SK-N-SH (cell line): ENCODE results near the gene SAMM50. TPM values are rescaled to one million over a fixed set of nuclear protein-coding genes. Genes with fewer than 3 reads are reported as not detected.

ENCODE experiments used
- CTCF ChIA-PET: fragments of 300-600, 350-600 bp; formaldehyde crosslinking; extraction: SDS; loops from one replicate; lab custom pipeline; 2021; lab: Yijun Ruan, JAX
- POLR2A ChIA-PET: fragments of 350-600 bp; sonication (Branson Sonifier 250); formaldehyde crosslinking; extraction: SDS; loops from one replicate; lab custom pipeline; 2020; ENCODE audit warnings: antibody characterized with exemption, inconsistent platforms; lab: Yijun Ruan, JAX
- DNase-seq: peaks from one replicate; pipeline ENCODE4 v3.0.0; 2012
- H2AFZ ChIP-seq: fragments of 200-600 bp; sonication (generic); 2 replicates; pipeline ENCODE4 v1.8.1; 2016; ENCODE audit warnings: antibody characterized with exemption, mild to moderate bottlenecking, low read depth
- H3F3A ChIP-seq: fragments of 200-600 bp; sonication (generic); replicated peaks from 2 replicates; pipeline ENCODE3; 2016; ENCODE audit warnings: antibody characterized with exemption, mild to moderate bottlenecking; ENCODE audit not compliant: insufficient read depth
- H3K27ac ChIP-seq, 2 experiments: fragments of 200-500 bp in 1 of 2; fragments of 200-600 bp in 1 of 2; sonication (Bioruptor generic) in 1 of 2; sonication (generic), shearing (Covaris generic) in 1 of 2; 2 replicates each; pipeline versions ENCODE4 v1.5.1 to v1.6.1; 2014 to 2016; ENCODE audit warnings: low read depth in 2 of 2, inconsistent platforms in 1 of 2, low read length in 1 of 2, mild to moderate bottlenecking in 1 of 2, mixed read lengths in 1 of 2
- H3K27me3 ChIP-seq: fragments of 200-600 bp; sonication (generic), shearing (Covaris generic); 2 replicates; pipeline ENCODE4 v1.6.1; 2016; ENCODE audit warnings: mixed run types; ENCODE audit not compliant: insufficient read depth
- H3K36me3 ChIP-seq, 2 experiments: fragments of 200-500 bp in 1 of 2; fragments of 200-600 bp in 1 of 2; sonication (Bioruptor generic) in 1 of 2; sonication (generic) in 1 of 2; replicated peaks in 1 of 2; 2 replicates each; pipeline versions ENCODE3 to v1.5.1; 2014 to 2016; ENCODE audit warnings: low read length in 1 of 2, mild to moderate bottlenecking in 1 of 2; ENCODE audit not compliant: insufficient read depth in 2 of 2, control insufficient read depth in 1 of 2
- H3K4me1 ChIP-seq, 2 experiments: fragments of 200-500 bp in 1 of 2; fragments of 200-600 bp in 1 of 2; sonication (Bioruptor generic) in 1 of 2; sonication (generic), shearing (Covaris generic) in 1 of 2; 2 replicates each; pipeline versions ENCODE4 v1.5.1 to v1.6.1; 2014 to 2016; ENCODE audit warnings: low read depth in 1 of 2, low read length in 1 of 2, mixed run types in 1 of 2; ENCODE audit not compliant: insufficient read depth in 2 of 2, control insufficient read depth in 1 of 2
- H3K4me2 ChIP-seq: fragments of 200-600 bp; sonication (generic), shearing (Covaris generic); 2 replicates; pipeline ENCODE4 v1.6.1; 2017; ENCODE audit warnings: mixed run types
- H3K4me3 ChIP-seq, 2 experiments: fragments of 200-500 bp in 1 of 2; fragments of 200-600 bp in 1 of 2; sonication (Bioruptor generic) in 1 of 2; sonication (generic), shearing (Covaris generic) in 1 of 2; 2 replicates each; pipeline versions ENCODE4 v1.5.1 to v1.8.1; 2014 to 2016; ENCODE audit warnings: low read depth in 2 of 2, inconsistent platforms in 1 of 2, low read length in 1 of 2, mild to moderate bottlenecking in 1 of 2, mixed read lengths in 1 of 2, moderate library complexity in 1 of 2
- H3K79me2 ChIP-seq: fragments of 200-600 bp; sonication (generic); 2 replicates; pipeline ENCODE4 v1.8.1; 2017; ENCODE audit warnings: mild to moderate bottlenecking; ENCODE audit not compliant: insufficient read depth
- H3K9ac ChIP-seq: fragments of 200-600 bp; sonication (generic); 2 replicates; pipeline ENCODE4 v1.6.1; 2017; ENCODE audit warnings: mixed run types
- H3K9me2 ChIP-seq: fragments of 200-600 bp; sonication (generic); 2 replicates; pipeline ENCODE4 v1.6.1; 2017; ENCODE audit warnings: mixed run types
- H3K9me3 ChIP-seq: fragments of 200-600 bp; sonication (generic); 2 replicates; pipeline ENCODE4 v1.6.1; 2017; ENCODE audit warnings: mixed run types, mild to moderate bottlenecking, moderate library complexity
- H4K20me1 ChIP-seq: fragments of 200-600 bp; sonication (generic); 2 replicates; pipeline ENCODE4 v1.6.1; 2017; ENCODE audit warnings: mild to moderate bottlenecking, mixed run types; ENCODE audit not compliant: insufficient read depth
- CTCF ChIP-seq: fragments of 200-600 bp; sonication (generic); IDR thresholded peaks from 2 replicates; pipeline ENCODE4 v1.6.1; 2017; ENCODE audit warnings: antibody characterized with exemption, mild to moderate bottlenecking, moderate library complexity
- ELF1 ChIP-seq: IDR thresholded peaks from 2 replicates; pipeline ENCODE4 v1.4.0; 2012
- EZH2phosphoT487 ChIP-seq: fragments of 200-600 bp; sonication (generic); IDR thresholded peaks from 2 replicates; pipeline ENCODE4 v1.6.1; 2017; ENCODE audit warnings: low read depth, mixed run types, mild to moderate bottlenecking, antibody characterized with exemption, moderate library complexity, borderline replicate concordance
- FOSL2 ChIP-seq: IDR thresholded peaks from 2 replicates; pipeline ENCODE4 v1.4.0; 2012; ENCODE audit warnings: low read depth, mild to moderate bottlenecking, moderate library complexity, borderline replicate concordance
- FOXM1 ChIP-seq: IDR thresholded peaks from 2 replicates; pipeline ENCODE4 v1.4.0; 2012; ENCODE audit warnings: low read depth, mild to moderate bottlenecking
- GABPA ChIP-seq: IDR thresholded peaks from 2 replicates; pipeline ENCODE4 v1.4.0; 2012; ENCODE audit warnings: low read depth, mild to moderate bottlenecking
- GATA2 ChIP-seq: sonication (generic); formaldehyde crosslinking; IDR thresholded peaks from 2 replicates; pipeline ENCODE4 v1.5.0; 2020; ENCODE audit warnings: mild to moderate bottlenecking, missing genetic modification reagents
- JUND ChIP-seq: IDR thresholded peaks from 2 replicates; pipeline ENCODE4 v1.4.0; 2012
- MEF2A ChIP-seq: IDR thresholded peaks from 2 replicates; pipeline ENCODE4 v1.4.0; 2012; ENCODE audit warnings: low read depth, borderline replicate concordance
- MXI1 ChIP-seq: IDR thresholded peaks from 2 replicates; pipeline ENCODE4 v1.6.1; 2012; ENCODE audit warnings: mild to moderate bottlenecking, low read depth, low read length, improper control_type of control experiment
- NFIC ChIP-seq: IDR thresholded peaks from 2 replicates; pipeline ENCODE4 v1.4.0; 2012; ENCODE audit warnings: borderline replicate concordance
- RAD21 ChIP-seq: IDR thresholded peaks from 2 replicates; pipeline ENCODE4 v1.6.1; 2012; ENCODE audit warnings: mild to moderate bottlenecking, low read length
- REST ChIP-seq: IDR thresholded peaks from 2 replicates; pipeline ENCODE4 v1.6.1; 2012; ENCODE audit warnings: mild to moderate bottlenecking, low read depth, low read length, moderate library complexity
- RFX5 ChIP-seq: IDR thresholded peaks from 2 replicates; pipeline ENCODE4 v1.6.1; 2012; ENCODE audit warnings: mild to moderate bottlenecking, improper control_type of control experiment, low read length
- RXRA ChIP-seq: IDR thresholded peaks from 2 replicates; pipeline ENCODE4 v1.4.0; 2012; ENCODE audit warnings: low read depth, mild to moderate bottlenecking, borderline replicate concordance
- SIN3A ChIP-seq: IDR thresholded peaks from 2 replicates; pipeline ENCODE4 v1.6.1; 2012; ENCODE audit warnings: low read depth, mild to moderate bottlenecking, low read length, moderate library complexity, borderline replicate concordance
- SMC3 ChIP-seq: IDR thresholded peaks from 2 replicates; pipeline ENCODE4 v1.6.1; 2012; ENCODE audit warnings: low read depth, low read length, improper control_type of control experiment
- TCF12 ChIP-seq: IDR thresholded peaks from 2 replicates; pipeline ENCODE4 v1.4.0; 2012
- USF1 ChIP-seq: IDR thresholded peaks from 2 replicates; pipeline ENCODE4 v1.4.0; 2012; ENCODE audit warnings: low read depth, borderline replicate concordance
- ZBTB33 ChIP-seq: IDR thresholded peaks from 2 replicates; pipeline ENCODE4 v1.4.0; 2012; ENCODE audit warnings: low read depth, borderline replicate concordance
- WGBS: methylation state at CpG from one replicate; pipeline ENCODE4 v1.1.6; 2017; ENCODE audit warnings: low lambda C conversion rate; 5-methylcytosine and 5-hydroxymethylcytosine counted together
- polyA plus RNA-seq, 3 experiments: library from polyadenylated mRNA; depleted of rRNA; stranded (reverse); fragments of >200 nt; gene quantifications; 2 replicates each; pipeline ENCODE4 v1.2.3, GENCODE V29; 2012

Gene SAMM50
- polyA plus RNA-seq, 1 of the 3 experiments (the other 2 are of a cell fraction): 49.6 TPM

GRCh38 chr22:43925433-43926348 is 29.6 kb upstream of the SAMM50 start:
- H3K9me3 ChIP-seq: no peaks in the 10 kb centered on the region
- no peaks in the 10 kb centered on the region for H4K20me1 ChIP-seq
- no peak overlapping the region; a peak in 1 of 4 replicates for H3K4me3 ChIP-seq
- peaks cover 0 to 4% of the 10 kb centered on the region in 2 experiments for H3K36me3 ChIP-seq
- no peak for DNase-seq
- ChIA-PET POLR2A (no interaction called here), CTCF (interaction anchor here (1.0 to 4.6 kb wide), 3 partner anchors 20 to 30 kb away, joined by 3 to 23 read pairs (median 7); partner anchors contain the start of gene SAMM50)
- peaks cover 15 to 16% of the 10 kb centered on the region in 2 experiments; a peak in 3 of 4 replicates for H3K4me1 ChIP-seq
- H3K27ac ChIP-seq: no peak overlapping the region
- TF ChIP-seq SIN3A (no peak), GABPA (no peak), MEF2A (no peak), RXRA (no peak), ELF1 (no peak), TCF12 (no peak), CTCF (no peak), REST (no peak), FOXM1 (no peak), RAD21 (no peak), RFX5 (no peak), MXI1 (no peak), GATA2 (CRISPR knock-in tag) (no peak), USF1 (no peak), EZH2phosphoT487 (no peak), ZBTB33 (no peak), JUND (no peak), NFIC (no peak), FOSL2 (no peak), SMC3 (no peak)
- no peak overlapping the region for H3K9ac ChIP-seq
- WGBS: 76% methylated on average over 4 of the region's 6 CpGs
- no peaks in the 10 kb centered on the region for H3F3A ChIP-seq
- H3K27me3 ChIP-seq: no peaks in the 10 kb centered on the region
- H3K9me2 ChIP-seq: no peaks in the 10 kb centered on the region
- H2AFZ ChIP-seq: no peak overlapping the region
- peak overlapping the region; percentile 96; the same call in 1 of the 2 replicates for H3K4me2 ChIP-seq
- no peaks in the 10 kb centered on the region for H3K79me2 ChIP-seq
